NCI-H1417 (cell line): ENCODE data around the gene MXD1.

Experiments
- DNase-seq, 3 experiments: peaks; one replicate each; lab custom pipeline; 2025; lab: John Stamatoyannopoulos, UW

Gene MXD1

GRCh38 chr2:69979902-69980807, 65.2 kb downstream of the MXD1 start:
- DNase-seq = no peak

GRCh38 chr2:69983392-69983966, 68.6 kb downstream of the MXD1 start:
- no peak for DNase-seq

GRCh38 chr2:69985216-69985615, 70.3 kb downstream of the MXD1 start:
- DNase-seq = no peak

- DNase-seq = no peak
Measured at GRCh38 chr2:69985688-69986087, 70.8 kb downstream of the MXD1 start.

GRCh38 chr2:69986691-69987090, 71.8 kb downstream of the MXD1 start:
- no peak for DNase-seq

GRCh38 chr2:69988086-69988635, 73.3 kb downstream of the MXD1 start:
- no peak for DNase-seq

- no peak for DNase-seq
Measured at GRCh38 chr2:69989009-69989408, 74.1 kb downstream of the MXD1 start.

GRCh38 chr2:69989441-69990105, 74.7 kb downstream of the MXD1 start:
- DNase-seq = no peak
